GM23248 (cell line): ENCODE results near the gene TOR2A. TPM values are rescaled to one million over a fixed set of nuclear protein-coding genes. Genes with fewer than 3 reads are reported as not detected.

ENCODE experiments used
- DNase-seq: peaks from one replicate; pipeline ENCODE4 v3.0.0-alpha.2; 2015
- H2AFZ ChIP-seq: fragments of 200-600 bp; sonication (generic); 2 replicates; pipeline ENCODE4 v1.6.1; 2016; ENCODE audit warnings: antibody characterized with exemption
- H3F3A ChIP-seq: fragments of 200-600 bp; sonication (generic); 2 replicates; pipeline ENCODE4 v1.6.1; 2016; ENCODE audit warnings: mild to moderate bottlenecking, antibody characterized with exemption, mixed run types; ENCODE audit not compliant: insufficient read depth
- H3K27ac ChIP-seq: fragments of 200-600 bp; sonication (generic); 2 replicates; pipeline ENCODE4 v1.5.1; 2016; ENCODE audit warnings: mild to moderate bottlenecking
- H3K27me3 ChIP-seq: fragments of 200-600 bp; sonication (generic); replicated peaks from 2 replicates; pipeline ENCODE4 v1.6.1; 2016; ENCODE audit warnings: mild to moderate bottlenecking; ENCODE audit not compliant: insufficient read depth
- H3K36me3 ChIP-seq: fragments of 200-600 bp; sonication (generic); 2 replicates; pipeline ENCODE4 v1.6.1; 2016; ENCODE audit warnings: low read depth, mild to moderate bottlenecking
- H3K4me1 ChIP-seq: fragments of 200-600 bp; sonication (generic); 2 replicates; pipeline ENCODE4 v1.6.1; 2016; ENCODE audit warnings: mild to moderate bottlenecking; ENCODE audit not compliant: insufficient read depth
- H3K4me2 ChIP-seq: fragments of 200-600 bp; sonication (generic); one replicate; pipeline ENCODE4 v1.6.1; 2016; ENCODE audit warnings: mild to moderate bottlenecking; ENCODE audit not compliant: unreplicated experiment
- H3K4me3 ChIP-seq: fragments of 200-600 bp; sonication (generic); 2 replicates; pipeline ENCODE4 v1.5.1; 2016; ENCODE audit warnings: mild to moderate bottlenecking
- H3K79me2 ChIP-seq: fragments of 200-600 bp; sonication (generic); 2 replicates; pipeline ENCODE4 v1.6.1; 2016; ENCODE audit warnings: mild to moderate bottlenecking; ENCODE audit not compliant: insufficient read depth
- H3K9ac ChIP-seq: fragments of 200-600 bp; sonication (generic); 2 replicates; pipeline ENCODE4 v1.6.1; 2016; ENCODE audit warnings: mild to moderate bottlenecking
- H3K9me2 ChIP-seq: fragments of 200-600 bp; sonication (generic); 2 replicates; pipeline ENCODE4 v1.6.1; 2016; ENCODE audit warnings: mixed run types, mild to moderate bottlenecking, moderate library complexity; ENCODE audit not compliant: insufficient read depth
- H3K9me3 ChIP-seq: fragments of 200-600 bp; sonication (generic); one replicate; pipeline ENCODE4 v1.6.1; 2017; ENCODE audit warnings: low read depth
- H4K20me1 ChIP-seq: fragments of 200-600 bp; sonication (generic); 2 replicates; pipeline ENCODE4 v1.6.0; 2016; ENCODE audit not compliant: insufficient read depth
- EZH2 ChIP-seq: fragments of 200-600 bp; sonication (generic); IDR thresholded peaks from 2 replicates; pipeline ENCODE4 v1.6.1; 2018; ENCODE audit warnings: antibody characterized with exemption, mild to moderate bottlenecking; ENCODE audit not compliant: insufficient read depth, poor library complexity, severe bottlenecking
- EZH2phosphoT487 ChIP-seq: fragments of 200-600 bp; sonication (generic); IDR thresholded peaks from 2 replicates; pipeline ENCODE4 v1.6.1; 2018; ENCODE audit warnings: antibody characterized with exemption, moderate library complexity, mild to moderate bottlenecking, low read depth; ENCODE audit not compliant: insufficient read depth
- WGBS, 2 experiments: methylation state at CpG; one replicate each; pipeline ENCODE4 v1.1.6; 2015 to 2017; ENCODE audit warnings: low lambda C conversion rate in 2 of 2, low coverage in 1 of 2; ENCODE audit errors: missing lambda C conversion rate in 2 of 2; 5-methylcytosine and 5-hydroxymethylcytosine counted together
- in situ Hi-C: fragments of 300-500 bp; cut with MboI; formaldehyde crosslinking; loops from 2 replicates; pipeline ENCODE4 v1.15.0; 2020
- polyA plus RNA-seq: library from polyadenylated mRNA; unstranded; fragments of >200 nt; fragmentation: Nextera tagmentation; extraction: Ambion mirVana; gene quantifications from 2 replicates; pipeline ENCODE4 v1.2.1, GENCODE V29; 2016
- total RNA-seq: library from RNA; depleted of rRNA; stranded (reverse); fragments of >200 nt; shearing (Covaris generic); gene quantifications from 2 replicates; pipeline ENCODE4 v1.2.3, GENCODE V29; 2014

Gene TOR2A
- total and polyA plus RNA-seq, 2 experiments from 2014 or later, result 9.0 to 9.2 TPM

GRCh38 chr9:127773272-127773671 is 38.2 kb upstream of the TOR2A start:
- Histone ChIP-seq H4K20me1 (no peaks in the 10 kb centered on the region), H3K27ac (no peak overlapping the region), H3K4me3 (no peak overlapping the region), H3F3A (0 out of 2 replicates have a peak, but pooled peaks cover 3% of the 10 kb centered on the region), H2AFZ (no peak overlapping the region), H3K36me3 (no peaks in the 10 kb centered on the region), H3K27me3 (no peaks in the 10 kb centered on the region), H3K79me2 (no peaks in the 10 kb centered on the region), H3K9me2 (no peaks in the 10 kb centered on the region), H3K9me3 (no peaks in the 10 kb centered on the region), H3K4me1 (0 out of 2 replicates have a peak, but pooled peaks cover 4% of the 10 kb centered on the region), H3K4me2 (no peak overlapping the region), H3K9ac (no peak overlapping the region)
- 67 to 72% methylated on average over 3 of the region's 3 CpGs for WGBS, 2 experiments
- no peak for DNase-seq
- in situ Hi-C loops, result no loop called here
- TF ChIP-seq EZH2phosphoT487 (no peak), EZH2 (no peak)

GRCh38 chr9:127772603-127773002 is 37.5 kb upstream of the TOR2A start:
- 75 to 78% methylated on average over 5 of the region's 5 CpGs for WGBS, 2 experiments
- in situ Hi-C loops, result no loop called here

GRCh38 chr9:127771570-127772189 is 36.6 kb upstream of the TOR2A start:
- Histone ChIP-seq H3K36me3 (no peaks in the 10 kb centered on the region), H3K79me2 (no peaks in the 10 kb centered on the region), H3K9me2 (no peaks in the 10 kb centered on the region), H2AFZ (peak overlapping the region; percentile 37; the same call in 1 of the 2 replicates), H3F3A (0 out of 2 replicates have a peak, but pooled peaks cover 3% of the 10 kb centered on the region), H3K4me1 (0 out of 2 replicates have a peak, but pooled peaks cover 4% of the 10 kb centered on the region), H3K4me3 (peak overlapping the region; percentile 69), H3K9me3 (no peaks in the 10 kb centered on the region), H3K27me3 (no peaks in the 10 kb centered on the region), H3K4me2 (no peak overlapping the region), H3K27ac (no peak overlapping the region), H4K20me1 (no peaks in the 10 kb centered on the region), H3K9ac (no peak overlapping the region)
- DNase-seq, result no peak
- in situ Hi-C loops, result no loop called here
- TF ChIP-seq EZH2phosphoT487, result no peak
- TF ChIP-seq EZH2, result no peak
- 7 to 10% methylated on average over 9 to 18 of the region's 19 CpGs for WGBS, 2 experiments

More at GRCh38 chr9:127772603-127773002, 37.5 kb upstream of the TOR2A start:
- Histone ChIP-seq H3K36me3 (no peaks in the 10 kb centered on the region), H3F3A (0 out of 2 replicates have a peak, but pooled peaks cover 3% of the 10 kb centered on the region), H3K9ac (no peak overlapping the region), H2AFZ (no peak overlapping the region), H3K79me2 (no peaks in the 10 kb centered on the region), H3K4me3 (no peak overlapping the region), H3K9me3 (no peaks in the 10 kb centered on the region), H3K4me2 (no peak overlapping the region), H3K27ac (no peak overlapping the region), H4K20me1 (no peaks in the 10 kb centered on the region), H3K27me3 (no peaks in the 10 kb centered on the region), H3K4me1 (0 out of 2 replicates have a peak, but pooled peaks cover 4% of the 10 kb centered on the region), H3K9me2 (no peaks in the 10 kb centered on the region)
- no peak for DNase-seq
- TF ChIP-seq EZH2phosphoT487 (no peak), EZH2 (no peak)

- 0 out of 2 replicates have a peak, but pooled peaks cover 4% of the 10 kb centered on the region for H3K4me1 ChIP-seq
- H3K9me3 ChIP-seq, result no peaks in the 10 kb centered on the region
- H3K36me3 ChIP-seq, result no peaks in the 10 kb centered on the region
- peak; percentile 96 for DNase-seq
- no peak overlapping the region for H3K27ac ChIP-seq
- H3K4me2 ChIP-seq, result peak overlapping the region; percentile 87
- no peak for TF ChIP-seq EZH2phosphoT487
- TF ChIP-seq EZH2, result no peak
- H3K9ac ChIP-seq, result no peak overlapping the region
- H3K79me2 ChIP-seq, result no peaks in the 10 kb centered on the region
- no peaks in the 10 kb centered on the region for H4K20me1 ChIP-seq
- no peaks in the 10 kb centered on the region for H3K9me2 ChIP-seq
- 13 to 18% methylated on average over 34 to 39 of the region's 43 CpGs for WGBS, 2 experiments
- H3K4me3 ChIP-seq, result peak overlapping the region; percentile 69
- 0 out of 2 replicates have a peak, but pooled peaks cover 3% of the 10 kb centered on the region for H3F3A ChIP-seq
- in situ Hi-C loops, result no loop called here
- no peaks in the 10 kb centered on the region for H3K27me3 ChIP-seq
- peak overlapping the region; percentile 75 for H2AFZ ChIP-seq
Observed at GRCh38 chr9:127770905-127771569, 35.9 kb upstream of the TOR2A start.
